Endodermal cell (in vitro differentiated cells): ENCODE data around the gene NPTX1. TPM values are rescaled to one million over a fixed set of nuclear protein-coding genes. Genes with fewer than 3 reads are reported as not detected.

Experiments
- DNase-seq: peaks from one replicate; pipeline ENCODE4 v3.0.0-alpha.2; 2017
- H3K27ac ChIP-seq: 2 replicates; pipeline ENCODE4 v1.5.1; 2013; ENCODE audit warnings: mild to moderate bottlenecking, low read depth, low read length, moderate library complexity
- H3K27me3 ChIP-seq: 2 replicates; pipeline ENCODE4 v1.6.1; 2013; ENCODE audit warnings: mild to moderate bottlenecking, low read length, moderate library complexity; ENCODE audit not compliant: insufficient read depth, control insufficient read depth, poor library complexity, severe bottlenecking
- H3K36me3 ChIP-seq: 2 replicates; pipeline ENCODE4 v1.7.0; 2013; ENCODE audit warnings: mild to moderate bottlenecking, low read length, moderate library complexity; ENCODE audit not compliant: control insufficient read depth, insufficient read depth
- H3K4me1 ChIP-seq: one replicate; pipeline ENCODE4 v1.7.0; 2013; ENCODE audit warnings: low read length; ENCODE audit not compliant: control insufficient read depth, insufficient read depth
- H3K4me3 ChIP-seq: 2 replicates; pipeline ENCODE4 v1.5.1; 2013; ENCODE audit warnings: mild to moderate bottlenecking, low read length, moderate library complexity
- H3K9ac ChIP-seq: 2 replicates; pipeline ENCODE4 v1.6.1; 2013; ENCODE audit warnings: mild to moderate bottlenecking, low read length, moderate library complexity; ENCODE audit not compliant: poor library complexity, severe bottlenecking; ENCODE audit errors: extremely low read depth
- H3K9me3 ChIP-seq: 2 replicates; pipeline ENCODE4 v1.6.1; 2013; ENCODE audit warnings: mild to moderate bottlenecking, low read length, moderate library complexity; ENCODE audit not compliant: control insufficient read depth
- H3K27ac Mint-ChIP-seq: 2 replicates; pipeline ENCODE4 v1.8.0; 2020; ENCODE audit warnings: mixed read lengths
- H3K27me3 Mint-ChIP-seq: 2 replicates; pipeline ENCODE4 v1.8.0; 2021; ENCODE audit warnings: mild to moderate bottlenecking, mixed read lengths; ENCODE audit not compliant: insufficient read depth
- H3K36me3 Mint-ChIP-seq: 2 replicates; pipeline ENCODE4 v1.8.0; 2020; ENCODE audit warnings: low read depth, mixed read lengths
- H3K4me1 Mint-ChIP-seq: 2 replicates; pipeline ENCODE4 v1.8.0; 2020; ENCODE audit warnings: mixed read lengths
- H3K4me3 Mint-ChIP-seq: 2 replicates; pipeline ENCODE4 v1.8.0; 2020; ENCODE audit warnings: mild to moderate bottlenecking, moderate library complexity, mixed read lengths
- H3K9me3 Mint-ChIP-seq: 2 replicates; pipeline ENCODE4 v1.8.0; 2020; ENCODE audit warnings: mild to moderate bottlenecking, mixed read lengths
- CTCF ChIP-seq: fragments of 200-600 bp; sonication (generic); conservative IDR thresholded peaks from 2 replicates; pipeline ENCODE4 v1.5.0; 2021; ENCODE audit warnings: antibody characterized with exemption, mild to moderate bottlenecking
- WGBS, 2 experiments: methylation state at CpG; one replicate each; pipeline versions ENCODE4 v1.1.5 to v1.1.7; 2013; ENCODE audit warnings: missing lambda C conversion rate in 2 of 2, mixed read lengths in 1 of 2; ENCODE audit not compliant: insufficient coverage in 1 of 2, insufficient read length in 1 of 2; 5-methylcytosine and 5-hydroxymethylcytosine counted together
- total RNA-seq, 2 donors: library from RNA; stranded (reverse); fragmentation: NEBNext Ultra II Directional in 1 of 2; extraction: Animal tissue kit (Norgen Biotek cat#: 25700) in 1 of 2; gene quantifications; 2 replicates in 1 of 2; 3 replicates in 1 of 2; pipeline ENCODE4 v1.2.1, GENCODE V29; 2021

The NPTX1 gene
- total RNA-seq, 2 donors from 2014 or later, result 0.24 to 2.3 TPM

DNA sequence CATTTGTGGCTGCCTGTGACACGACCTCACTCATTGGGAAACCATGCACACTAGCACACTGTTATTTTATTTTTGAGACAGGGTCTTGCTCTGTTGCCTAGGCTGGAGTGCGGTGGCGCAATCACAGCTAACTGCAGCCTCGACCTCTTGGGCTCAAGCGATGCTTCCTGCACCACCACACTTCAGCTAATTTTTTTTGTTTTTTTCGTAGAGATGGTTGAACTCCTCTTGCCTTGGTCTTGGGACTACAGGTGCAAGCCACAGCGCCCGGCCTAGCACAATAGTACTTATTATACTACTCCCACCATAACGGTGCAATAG lies 2.8 kb upstream of the NPTX1 start:
- H3K9ac ChIP-seq, result no peak overlapping the region
- 66 to 71% methylated on average over 8 to 9 of the region's 9 CpGs for WGBS, 2 experiments

GRCh38 chr17:80478487-80479245 lies 2.3 kb upstream of the NPTX1 start:
- WGBS, 2 experiments, result 14 to 17% methylated on average over 23 to 51 of the region's 51 CpGs
- Histone ChIP-seq H3K9me3 (no peaks in the 10 kb centered on the region), H3K27ac (no peak overlapping the region), H3K27me3 (peaks cover 96% of the 10 kb centered on the region), H3K4me3 (peak overlapping the region; percentile 58), H3K9ac (no peak overlapping the region), H3K4me1 (peaks cover 8% of the 10 kb centered on the region), H3K36me3 (no peaks in the 10 kb centered on the region)
- Mint-ChIP-seq H3K4me1 (peaks cover 8% of the 10 kb centered on the region), H3K27me3 (peaks cover 77% of the 10 kb centered on the region), H3K4me3 (no peak overlapping the region), H3K9me3 (no peaks in the 10 kb centered on the region), H3K27ac (no peak overlapping the region), H3K36me3 (no peaks in the 10 kb centered on the region)
- peak; percentile 75 for DNase-seq
- TF ChIP-seq CTCF, result no peak

More for the DNA sequence above, 2.8 kb upstream of the NPTX1 start:
- no peak for TF ChIP-seq CTCF
- peaks cover 8% of the 10 kb centered on the region for H3K4me1 Mint-ChIP-seq
- no peak overlapping the region for H3K27ac Mint-ChIP-seq
- H3K4me1 ChIP-seq, result peaks cover 8% of the 10 kb centered on the region
- no peaks in the 10 kb centered on the region for H3K36me3 Mint-ChIP-seq
- peaks cover 74% of the 10 kb centered on the region for H3K27me3 Mint-ChIP-seq
- H3K27ac ChIP-seq, result no peak overlapping the region
- no peak overlapping the region for H3K4me3 ChIP-seq
- no peak for DNase-seq
- H3K4me3 Mint-ChIP-seq, result no peak overlapping the region
- no peaks in the 10 kb centered on the region for H3K9me3 ChIP-seq
- no peaks in the 10 kb centered on the region for H3K9me3 Mint-ChIP-seq
- H3K36me3 ChIP-seq, result no peaks in the 10 kb centered on the region
- peaks cover 91% of the 10 kb centered on the region for H3K27me3 ChIP-seq

GRCh38 chr17:80477647-80478478 lies 1.5 kb upstream of the NPTX1 start:
- WGBS, 2 experiments, result 3 to 5% methylated on average over 36 to 103 of the region's 103 CpGs
- Mint-ChIP-seq H3K27me3 (peaks cover 80% of the 10 kb centered on the region), H3K4me3 (no peak overlapping the region), H3K9me3 (no peaks in the 10 kb centered on the region), H3K27ac (no peak overlapping the region), H3K4me1 (peaks cover 8% of the 10 kb centered on the region), H3K36me3 (no peaks in the 10 kb centered on the region)
- Histone ChIP-seq H3K27me3 (peaks cover 99% of the 10 kb centered on the region), H3K4me1 (peaks cover 8% of the 10 kb centered on the region), H3K9me3 (no peaks in the 10 kb centered on the region), H3K9ac (no peak overlapping the region), H3K27ac (no peak overlapping the region), H3K4me3 (peak overlapping the region; percentile 58), H3K36me3 (no peaks in the 10 kb centered on the region)
- peak; percentile 93 for DNase-seq
- peak; percentile 77 for TF ChIP-seq CTCF
